Mesenteric fat pad (tissue), 1 donor: ENCODE data around the gene TLX2. TPM values are rescaled to one million over a fixed set of nuclear protein-coding genes. Genes with fewer than 3 reads are reported as not detected.
"Not testable (repeated sequence)": the region's sequence is repeated elsewhere in the genome, so short reads cannot be mapped to it uniquely, and the experiment has no call there.

Experiments used
- DNase-seq: peaks from one replicate; pipeline ENCODE4 v3.0.0-alpha.2; 2020; ENCODE audit warnings: low spot score
- total RNA-seq: library from RNA; stranded (reverse); fragmentation: NEBNext Ultra II Directional; extraction: Animal tissue kit (Norgen Biotek cat#: 25700); gene quantifications from one replicate; pipeline ENCODE4 v1.2.1, GENCODE V29; 2021
- donor health status: DM: yes; HTN: yes; CAD: no.

TLX2 gene
- total RNA-seq, 1 donor from 2014 or later = not detected

GRCh38 chr2:74553892-74554819, 39.9 kb downstream of the TLX2 start, which contains the start of the genes DOK1 and LOXL3:
Gene DOK1, plus strand, starts transcription at chr2:74554720. Its CDS starts 35 bp downstream, at chr2:74554755.
Gene LOXL3, minus strand, starts transcription at chr2:74553942. Its CDS starts 1,308 bp downstream, at chr2:74552634.
- peak; percentile 96 for DNase-seq

DNA sequence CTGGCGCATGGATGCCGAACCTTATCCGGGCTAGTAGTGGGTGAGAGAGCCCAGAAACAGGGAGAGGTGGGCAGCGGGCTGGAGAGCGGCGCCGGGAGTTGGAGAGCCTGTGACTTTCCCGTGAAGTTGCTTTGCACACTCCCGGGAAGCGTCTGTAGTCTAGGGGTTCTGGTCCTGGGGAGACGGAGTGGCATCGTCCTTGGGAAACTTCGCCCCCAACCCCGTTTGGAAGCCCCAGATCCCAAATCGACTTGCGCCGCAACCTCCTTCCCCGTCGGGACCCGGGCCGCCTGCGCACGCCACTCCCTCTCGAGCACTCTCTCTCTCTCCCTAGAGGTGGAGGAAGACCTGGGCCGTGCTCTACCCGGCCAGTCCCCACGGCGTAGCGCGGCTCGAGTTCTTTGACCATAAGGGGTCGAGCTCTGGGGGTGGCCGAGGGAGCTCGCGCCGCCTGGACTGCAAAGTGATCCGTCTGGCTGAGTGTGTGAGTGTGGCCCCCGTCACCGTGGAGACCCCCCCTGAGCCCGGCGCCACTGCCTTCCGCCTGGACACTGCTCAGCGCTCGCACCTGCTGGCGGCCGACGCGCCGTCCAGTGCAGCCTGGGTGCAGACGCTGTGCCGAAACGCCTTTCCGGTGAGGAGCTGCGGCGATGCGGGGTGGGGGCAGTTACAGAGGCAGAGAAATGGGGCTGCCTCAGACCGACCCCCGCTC, 40.7 kb downstream of the TLX2 start:
- DNase-seq = no peak

- no peak for DNase-seq
Observed at GRCh38 chr2:74555610-74556103, 41.4 kb downstream of the TLX2 start.

- no peak for DNase-seq
Observed at GRCh38 chr2:74556159-74556558, 41.9 kb downstream of the TLX2 start.

GRCh38 chr2:74556831-74557370, 42.7 kb downstream of the TLX2 start:
- DNase-seq = no peak

DNA sequence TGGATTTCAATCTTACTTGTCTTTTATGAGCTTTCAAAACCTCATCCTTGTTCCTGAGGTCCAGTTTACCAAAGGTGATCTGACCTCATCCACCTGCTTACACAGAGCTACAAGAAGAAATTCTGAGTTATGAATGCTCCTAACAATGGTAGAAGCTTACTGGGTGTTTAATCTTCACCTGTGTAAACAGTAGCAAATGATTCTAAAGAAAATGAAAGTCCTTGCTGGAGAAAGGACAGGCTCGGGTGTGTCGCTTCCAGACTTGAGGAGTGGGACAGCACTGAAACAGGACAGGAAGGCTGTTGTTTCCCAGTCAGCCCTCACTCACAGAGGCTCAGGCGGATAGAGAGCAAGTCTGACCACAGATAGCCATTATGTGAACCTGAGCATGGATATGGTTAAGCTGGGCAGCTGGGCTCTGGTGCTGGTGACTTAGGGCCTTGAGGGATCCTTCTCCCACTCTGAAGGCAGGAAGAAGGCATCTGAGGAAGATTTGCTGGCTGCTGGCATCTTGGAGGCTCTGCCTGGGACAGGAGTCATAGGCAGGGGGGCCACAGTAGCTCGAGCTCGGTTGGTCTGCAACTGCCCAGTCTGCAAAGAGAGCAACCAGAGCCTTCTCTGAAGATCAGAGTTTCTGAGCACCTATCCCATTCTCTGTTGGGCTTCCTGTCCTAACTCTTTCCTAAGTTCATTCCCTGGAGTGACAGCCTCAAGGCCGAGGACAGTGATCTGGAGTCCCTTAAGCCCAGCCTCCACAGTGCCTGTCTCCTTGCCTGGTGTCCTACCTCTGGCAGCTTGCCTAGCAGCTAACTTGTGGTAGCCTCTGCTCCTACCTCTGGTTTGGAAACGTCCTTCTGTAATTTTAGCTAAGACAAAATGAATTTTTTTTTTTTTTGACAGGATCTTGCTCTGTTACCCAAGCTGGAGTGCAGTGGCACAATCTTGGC, 44.3 kb downstream of the TLX2 start:
- DNase-seq = no peak

- DNase-seq = no peak
Observed at GRCh38 chr2:74559912-74560311, 45.7 kb downstream of the TLX2 start.

GRCh38 chr2:74560591-74560990, 46.3 kb downstream of the TLX2 start:
- no peak for DNase-seq

- DNase-seq = not testable (repeated sequence)
Observed at GRCh38 chr2:74561022-74561421, 46.8 kb downstream of the TLX2 start.

GRCh38 chr2:74562126-74562775, 48.0 kb downstream of the TLX2 start:
- no peak for DNase-seq

DNA sequence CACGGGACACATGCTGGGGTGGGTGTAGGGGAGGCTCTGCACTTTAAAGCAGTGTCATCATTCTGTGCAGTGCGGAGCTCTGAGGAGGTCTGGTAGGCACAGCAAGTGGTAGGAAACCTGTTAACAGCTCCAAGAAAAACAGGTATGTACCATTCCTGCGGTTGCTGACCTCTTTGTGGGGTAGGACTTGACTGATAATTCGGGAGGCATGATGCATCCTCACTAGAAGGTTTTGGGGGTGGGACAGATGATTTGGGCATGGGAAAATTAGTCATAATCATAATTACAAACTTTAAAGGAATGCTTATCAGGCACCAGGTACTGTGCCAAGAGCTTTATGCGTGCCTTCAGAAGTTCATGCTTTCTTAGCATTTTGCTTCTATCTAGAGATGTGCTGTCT, 50.0 kb downstream of the TLX2 start:
- no peak for DNase-seq

DNA sequence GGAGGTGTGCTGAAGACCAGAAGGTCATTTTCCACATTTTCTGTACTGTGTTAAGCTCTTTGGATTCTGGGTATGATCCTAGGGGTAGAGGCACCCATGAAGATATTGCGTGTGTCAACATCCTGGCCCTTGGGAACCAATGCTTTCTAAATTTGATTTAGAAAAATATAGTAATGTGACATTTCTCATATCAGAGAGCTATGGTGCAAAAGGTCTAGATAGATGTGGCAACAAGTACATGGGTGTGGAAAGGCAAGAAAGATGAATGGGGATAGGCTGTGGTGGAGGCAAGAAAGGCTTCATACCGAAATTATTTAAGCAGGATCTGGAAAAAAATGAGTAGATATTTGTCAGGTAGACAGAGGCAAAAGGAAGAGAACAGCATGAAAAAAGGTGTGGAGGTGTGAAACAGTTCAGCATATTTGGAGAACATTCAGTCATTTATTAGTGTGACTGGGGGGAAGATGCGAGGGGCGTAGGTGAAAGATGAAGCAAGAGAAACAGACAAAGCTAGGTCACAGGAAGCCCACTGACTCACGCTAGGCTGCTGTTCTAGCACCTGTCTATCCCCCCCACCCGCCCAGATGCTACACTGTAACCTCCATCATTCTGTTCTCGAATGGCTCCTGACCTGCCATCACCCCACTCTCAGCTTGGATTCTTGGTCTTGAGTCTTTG, 52.0 kb downstream of the TLX2 start:
- no peak for DNase-seq

DNA sequence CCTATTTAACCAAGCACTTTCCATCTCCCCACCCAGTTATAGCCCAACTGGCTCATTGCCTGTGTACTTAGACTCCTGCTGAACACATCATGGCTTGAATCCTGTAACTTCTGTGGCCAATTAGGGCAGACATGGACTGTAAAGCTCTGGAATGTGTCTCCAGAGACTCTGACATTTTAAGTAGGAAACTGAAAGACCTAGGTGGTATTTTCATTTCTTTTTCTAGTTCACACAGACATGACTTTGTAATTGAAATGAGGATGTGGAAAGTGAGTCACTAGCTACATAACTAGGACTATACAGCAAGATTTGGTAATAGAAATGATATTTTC, 52.5 kb downstream of the TLX2 start:
- no peak for DNase-seq

Other genes starting within 250 kb of the TLX2 start
- gene SLC4A5, start 171.0 kb upstream of the TLX2 start, total RNA-seq = 2.0 TPM
- gene DCTN1, start 134.1 kb upstream of the TLX2 start, total RNA-seq = 97.1 TPM
- 1.1 TPM for gene C2orf81, start 92.8 kb upstream of the TLX2 start, total RNA-seq
- 4.6 TPM for gene WDR54, start 92.7 kb upstream of the TLX2 start, total RNA-seq
- 11.3 TPM for gene RTKN, start 72.5 kb upstream of the TLX2 start, total RNA-seq
- 30.6 TPM for gene INO80B, start 59.4 kb upstream of the TLX2 start, total RNA-seq
- 45.5 TPM for gene WBP1, start 56.0 kb upstream of the TLX2 start, total RNA-seq
- 45.6 TPM for gene MOGS, start 49.1 kb upstream of the TLX2 start, total RNA-seq
- 102 TPM for gene MRPL53, start 41.8 kb upstream of the TLX2 start, total RNA-seq
- gene CCDC142, start 31.5 kb upstream of the TLX2 start, total RNA-seq = 9.1 TPM
- 16.8 TPM for gene TTC31, start 31.4 kb upstream of the TLX2 start, total RNA-seq
- gene LBX2, start 14.8 kb upstream of the TLX2 start, total RNA-seq = 2.6 TPM
- 22.1 TPM for gene PCGF1, start 6.8 kb upstream of the TLX2 start, total RNA-seq
- gene DQX1, start 11.8 kb downstream of the TLX2 start, total RNA-seq = not detected
- gene AUP1, start 15.3 kb downstream of the TLX2 start, total RNA-seq = 112 TPM
- 35.8 TPM for gene HTRA2, start 15.5 kb downstream of the TLX2 start, total RNA-seq
- 8.2 TPM for gene LOXL3, start 39.5 kb downstream of the TLX2 start, total RNA-seq
- 38.2 TPM for gene DOK1, start 40.3 kb downstream of the TLX2 start, total RNA-seq
- 0.32 TPM for gene M1AP, start 133.9 kb downstream of the TLX2 start, total RNA-seq
- gene SEMA4F, start 139.8 kb downstream of the TLX2 start, total RNA-seq = 6.6 TPM